PC-3 (cell line): ENCODE results near the gene SLC15A5. TPM values are rescaled to one million over a fixed set of nuclear protein-coding genes. Genes with fewer than 3 reads are reported as not detected.

ENCODE experiments used
- ATAC-seq: fragments of 200-7000 bp; cut with Tn5 transposase; 2 replicates; pipeline ENCODE4 v1.9.1; 2020; ENCODE audit warnings: mild to moderate bottlenecking, moderate library complexity
- BruUV-seq: library from RNA; stranded (reverse); fragments of 400-500 nt; replicated peaks from 2 replicates; lab custom pipeline; 2021; lab: Mats Ljungman, UMichigan
- CTCF ChIA-PET: fragments of 300-600 bp; sonication (Branson Sonifier 250); formaldehyde crosslinking; loops from one replicate; lab custom pipeline; 2022; ENCODE audit warnings: antibody characterized with exemption; lab: Charles Lee
- POLR2A ChIA-PET: fragments of 300-600 bp; sonication (Branson Sonifier 250); formaldehyde crosslinking; loops from one replicate; lab custom pipeline; 2022; ENCODE audit warnings: antibody characterized with exemption; ENCODE audit not compliant: unreplicated experiment; lab: Charles Lee
- DNase-seq: peaks from one replicate; pipeline ENCODE4 v3.0.0-alpha.2; 2015
- H2AFZ ChIP-seq: fragments of 300-600 bp; sonication (generic); 2 replicates; pipeline ENCODE4 v1.6.0; 2016; ENCODE audit warnings: antibody characterized with exemption, low read length
- H3F3A ChIP-seq: fragments of 300-600 bp; sonication (generic); one replicate; pipeline ENCODE4 v1.6.0; 2017; ENCODE audit warnings: antibody characterized with exemption, low read length, control low read depth, mild to moderate bottlenecking; ENCODE audit not compliant: unreplicated experiment
- H3K27ac ChIP-seq: fragments of 300-600 bp; sonication (generic); 2 replicates; pipeline ENCODE4 v1.5.1; 2016; ENCODE audit warnings: mild to moderate bottlenecking, low read length
- H3K27me3 ChIP-seq: fragments of 300-600 bp; sonication (generic); 2 replicates; pipeline ENCODE4 v1.6.1; 2016; ENCODE audit warnings: low read length, mixed read lengths
- H3K36me3 ChIP-seq: fragments of 300-600 bp; sonication (generic); 2 replicates; pipeline ENCODE4 v1.6.1; 2016; ENCODE audit warnings: low read depth, mixed run types, low read length, mixed read lengths
- H3K4me1 ChIP-seq: fragments of 300-600 bp; sonication (generic); 2 replicates; pipeline ENCODE4 v1.5.1; 2016; ENCODE audit warnings: low read length; ENCODE audit not compliant: insufficient read depth
- H3K4me2 ChIP-seq: fragments of 300-600 bp; sonication (generic); 2 replicates; pipeline ENCODE4 v1.6.0; 2016; ENCODE audit warnings: low read length
- H3K4me3 ChIP-seq: fragments of 300-600 bp; sonication (generic); 2 replicates; pipeline ENCODE4 v1.5.1; 2016; ENCODE audit warnings: mild to moderate bottlenecking, low read length, mixed read lengths
- H3K79me2 ChIP-seq: fragments of 300-600 bp; sonication (generic); 2 replicates; pipeline ENCODE4 v1.6.1; 2017; ENCODE audit warnings: low read length, mixed read lengths
- H3K9ac ChIP-seq: fragments of 300-600 bp; sonication (generic); 2 replicates; pipeline ENCODE4 v1.6.0; 2016; ENCODE audit warnings: mild to moderate bottlenecking, low read length
- H3K9me2 ChIP-seq: fragments of 300-600 bp; sonication (generic); replicated peaks from 2 replicates; pipeline ENCODE4 v1.6.1; 2016; ENCODE audit warnings: mixed run types, low read length, mixed read lengths
- H3K9me3 ChIP-seq: fragments of 300-600 bp; sonication (generic); 2 replicates; pipeline ENCODE4 v1.6.1; 2016; ENCODE audit warnings: low read length, mixed read lengths
- H4K20me1 ChIP-seq: fragments of 300-600 bp; sonication (generic); 2 replicates; pipeline ENCODE4 v1.6.1; 2016; ENCODE audit warnings: low read length, mixed read lengths
- EZH2 ChIP-seq: fragments of 300-600 bp; sonication (generic); IDR thresholded peaks from one replicate; pipeline ENCODE4 v1.6.1; 2017; ENCODE audit warnings: antibody characterized with exemption, mild to moderate bottlenecking, low read length; ENCODE audit not compliant: unreplicated experiment
- EZH2phosphoT487 ChIP-seq: fragments of 300-600 bp; sonication (generic); IDR thresholded peaks from 2 replicates; pipeline ENCODE4 v1.6.1; 2018; ENCODE audit warnings: mild to moderate bottlenecking, antibody characterized with exemption, low read length, borderline replicate concordance
- intact Hi-C: fragments of 100-400 bp; cut with micrococcal nuclease; formaldehyde crosslinking; loops from 2 replicates; pipeline ENCODE4 v1.9.0; 2023
- total RNA-seq: library from RNA; depleted of rRNA; stranded (reverse); fragments of >200 nt; gene quantifications from 2 replicates; pipeline ENCODE4 v1.2.3, GENCODE V29; 2014
- TF ChIP-seq, protein P1 (sequence below): fragments of 300-600 bp; sonication (generic); conservative IDR thresholded peaks from 2 replicates; pipeline ENCODE4 v1.5.1; 2017; ENCODE audit warnings: antibody characterized with exemption, low read depth, mild to moderate bottlenecking, low read length

SLC15A5 gene
- total RNA-seq, 1 experiment from 2014 or later, result not detected

DNA sequence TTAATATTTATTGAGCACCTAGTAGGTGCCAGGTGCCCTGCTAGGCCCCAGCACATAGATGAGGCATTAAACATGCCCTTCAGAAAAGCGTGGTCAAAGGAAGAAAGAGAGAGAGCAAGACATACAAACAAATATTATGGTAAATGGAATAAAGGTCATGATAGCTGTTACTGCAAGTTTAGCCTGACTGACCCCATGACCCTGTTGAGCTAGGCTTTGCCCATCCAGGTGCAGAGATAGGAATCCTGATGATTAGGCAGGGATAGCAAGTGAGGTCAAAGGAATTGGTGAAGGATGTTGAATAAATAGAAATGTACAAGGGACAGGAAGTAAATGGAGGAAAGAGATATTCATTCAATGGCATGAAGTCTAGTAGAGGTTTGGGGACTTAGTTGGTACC lies 33.4 kb upstream of the SLC15A5 start:
- no peak overlapping the region for H3K4me3 ChIP-seq
- H3K4me2 ChIP-seq, result no peak overlapping the region
- intact Hi-C loops, result no loop called here
- H3K27me3 ChIP-seq, result no peaks in the 10 kb centered on the region
- H3K27ac ChIP-seq, result no peak overlapping the region
- no peak overlapping the region for H2AFZ ChIP-seq
- BruUV-seq, result no TSS peak
- no peaks in the 10 kb centered on the region for H3K9me3 ChIP-seq
- no peaks in the 10 kb centered on the region for H3K79me2 ChIP-seq
- POLR2A ChIA-PET, result no interaction called here
- no peak for DNase-seq
- no peak overlapping the region for H3K9ac ChIP-seq
- CTCF ChIA-PET, result no interaction called here
- no peaks in the 10 kb centered on the region for H3K36me3 ChIP-seq
- TF ChIP-seq, protein P1, sequence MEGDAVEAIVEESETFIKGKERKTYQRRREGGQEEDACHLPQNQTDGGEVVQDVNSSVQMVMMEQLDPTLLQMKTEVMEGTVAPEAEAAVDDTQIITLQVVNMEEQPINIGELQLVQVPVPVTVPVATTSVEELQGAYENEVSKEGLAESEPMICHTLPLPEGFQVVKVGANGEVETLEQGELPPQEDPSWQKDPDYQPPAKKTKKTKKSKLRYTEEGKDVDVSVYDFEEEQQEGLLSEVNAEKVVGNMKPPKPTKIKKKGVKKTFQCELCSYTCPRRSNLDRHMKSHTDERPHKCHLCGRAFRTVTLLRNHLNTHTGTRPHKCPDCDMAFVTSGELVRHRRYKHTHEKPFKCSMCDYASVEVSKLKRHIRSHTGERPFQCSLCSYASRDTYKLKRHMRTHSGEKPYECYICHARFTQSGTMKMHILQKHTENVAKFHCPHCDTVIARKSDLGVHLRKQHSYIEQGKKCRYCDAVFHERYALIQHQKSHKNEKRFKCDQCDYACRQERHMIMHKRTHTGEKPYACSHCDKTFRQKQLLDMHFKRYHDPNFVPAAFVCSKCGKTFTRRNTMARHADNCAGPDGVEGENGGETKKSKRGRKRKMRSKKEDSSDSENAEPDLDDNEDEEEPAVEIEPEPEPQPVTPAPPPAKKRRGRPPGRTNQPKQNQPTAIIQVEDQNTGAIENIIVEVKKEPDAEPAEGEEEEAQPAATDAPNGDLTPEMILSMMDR, result no peak
- TF ChIP-seq EZH2phosphoT487 (no peak), EZH2 (no peak)
- no peaks in the 10 kb centered on the region for H4K20me1 ChIP-seq
- no peaks in the 10 kb centered on the region for H3K9me2 ChIP-seq
- H3K4me1 ChIP-seq, result no peaks in the 10 kb centered on the region
- no peak for ATAC-seq
- no peaks in the 10 kb centered on the region for H3F3A ChIP-seq

DNA sequence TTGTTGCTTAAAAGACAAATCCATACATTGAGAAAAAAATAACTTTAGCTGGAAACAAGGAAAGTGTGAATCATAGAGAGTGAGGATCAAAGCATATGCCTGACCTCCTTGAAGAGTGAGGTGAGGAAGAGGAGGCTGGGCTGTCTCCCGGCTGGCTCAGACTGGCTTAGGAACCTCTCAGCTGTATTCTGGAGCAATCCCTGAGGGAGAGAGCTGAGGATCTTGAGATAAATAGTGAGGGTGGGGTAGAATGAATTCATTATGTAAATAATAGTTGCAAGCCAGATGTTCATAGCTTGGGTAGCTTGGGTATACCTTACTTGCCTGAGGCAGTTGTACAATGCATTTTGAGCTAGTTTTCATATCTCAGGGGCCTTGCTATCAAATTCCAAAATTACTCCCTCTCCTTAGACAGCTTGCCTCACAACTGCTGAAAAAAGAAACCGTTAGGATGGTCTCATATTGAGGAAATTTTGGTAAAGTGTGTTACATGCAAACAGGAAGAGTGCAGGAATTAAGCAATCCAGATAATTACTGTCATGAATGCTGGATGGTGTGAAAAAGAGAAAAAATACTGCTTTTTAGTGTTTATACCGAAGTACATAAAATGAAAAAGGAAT lies 30.5 kb upstream of the SLC15A5 start:
- TF ChIP-seq, protein P1, result no peak
- TF ChIP-seq EZH2phosphoT487 (no peak), EZH2 (no peak)
- Histone ChIP-seq H3K4me1 (no peaks in the 10 kb centered on the region), H3K4me3 (no peak overlapping the region), H3K9ac (no peak overlapping the region), H3K4me2 (no peak overlapping the region), H4K20me1 (no peaks in the 10 kb centered on the region), H3F3A (no peaks in the 10 kb centered on the region), H3K27ac (no peak overlapping the region), H3K27me3 (no peaks in the 10 kb centered on the region), H3K9me2 (no peaks in the 10 kb centered on the region), H3K36me3 (no peaks in the 10 kb centered on the region), H2AFZ (no peak overlapping the region), H3K79me2 (no peaks in the 10 kb centered on the region), H3K9me3 (no peaks in the 10 kb centered on the region)
- no TSS peak for BruUV-seq
- ATAC-seq (no peak), DNase-seq (no peak)
- intact Hi-C loops, result no loop called here
- CTCF ChIA-PET, result no interaction called here
- POLR2A ChIA-PET, result no interaction called here

DNA sequence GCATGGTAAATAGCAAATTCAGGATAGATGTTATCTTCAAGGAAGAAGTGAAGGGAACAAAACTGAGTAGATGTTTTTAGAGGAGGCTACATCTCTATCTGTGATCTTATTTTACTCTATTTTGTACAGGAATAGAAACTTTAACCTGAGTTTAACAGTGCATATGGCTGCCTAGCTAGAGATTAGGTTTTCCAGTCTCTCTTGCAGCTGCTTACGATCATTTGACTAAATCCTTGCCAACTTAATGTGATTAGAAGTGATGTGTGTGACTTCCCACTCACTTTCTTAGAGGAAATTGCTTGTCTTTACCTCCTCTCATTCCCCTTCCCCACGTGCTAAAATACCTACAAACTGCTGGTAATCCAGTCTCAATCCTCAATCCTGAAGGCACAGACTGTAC lies 26.5 kb upstream of the SLC15A5 start:
- H3K79me2 ChIP-seq, result no peaks in the 10 kb centered on the region
- no peaks in the 10 kb centered on the region for H3K27me3 ChIP-seq
- peaks cover 7% of the 10 kb centered on the region; the same call in 1 of the 2 replicates for H3K4me1 ChIP-seq
- ChIA-PET POLR2A (no interaction called here), CTCF (no interaction called here)
- no peak overlapping the region for H3K9ac ChIP-seq
- intact Hi-C loops, result no loop called here
- H2AFZ ChIP-seq, result no peak overlapping the region
- H3K36me3 ChIP-seq, result no peaks in the 10 kb centered on the region
- H3K9me2 ChIP-seq, result no peaks in the 10 kb centered on the region
- no peaks in the 10 kb centered on the region for H4K20me1 ChIP-seq
- no peak overlapping the region for H3K4me3 ChIP-seq
- BruUV-seq, result no TSS peak
- DNase-seq, result no peak
- no peak for ATAC-seq
- H3K27ac ChIP-seq, result no peak overlapping the region
- no peaks in the 10 kb centered on the region for H3K9me3 ChIP-seq
- H3F3A ChIP-seq, result no peaks in the 10 kb centered on the region
- TF ChIP-seq, protein P1, result no peak
- no peak for TF ChIP-seq EZH2
- no peak for TF ChIP-seq EZH2phosphoT487
- no peak overlapping the region for H3K4me2 ChIP-seq
